Activated CD4-positive, CD25-positive, alpha-beta regulatory T cell treated with anti-CD3 and anti-CD28 coated beads, Interleukin-2, amount 50 U/mL, for 24 hours (primary cell): Measurements from ENCODE around the gene PACRGL.
A peak's percentile ranks its signal among the peaks of the same experiment; 100 is the strongest.

Source experiments
- ATAC-seq, 2 donors: fragments of 150-1000 bp; cut with Tn5 transposase; one replicate each; pipeline ENCODE4 v1.10.0; 2021; ENCODE audit warnings: mild to moderate bottlenecking in 1 of 2, moderate library complexity in 1 of 2

Gene PACRGL

GRCh38 chr4:20700007-20700761 lies at the start of gene PACRGL:
Gene PACRGL, plus strand, starts transcription at chr4:20700458. Its CDS starts 4,024 bp downstream, at chr4:20704482.
- peak; percentile 99 to 100 for ATAC-seq

GRCh38 chr4:20652226-20652885 lies 47.9 kb upstream of the PACRGL start:
- ATAC-seq = no peak

- no peak for ATAC-seq
Measured at GRCh38 chr4:20658456-20658855, 41.8 kb upstream of the PACRGL start.

- ATAC-seq = no peak
Measured at GRCh38 chr4:20662851-20663250, 37.4 kb upstream of the PACRGL start.

- ATAC-seq = no peak
Measured at GRCh38 chr4:20666012-20666860, 34.0 kb upstream of the PACRGL start.

- no peak for ATAC-seq
Measured at GRCh38 chr4:20672262-20672661, 28.0 kb upstream of the PACRGL start.

GRCh38 chr4:20675786-20676185 lies 24.5 kb upstream of the PACRGL start:
- no peak for ATAC-seq

- ATAC-seq = no peak
Measured at GRCh38 chr4:20676501-20677197, 23.6 kb upstream of the PACRGL start.

GRCh38 chr4:20678400-20678799 lies 21.9 kb upstream of the PACRGL start:
- ATAC-seq = no peak

- ATAC-seq = no peak
Measured at GRCh38 chr4:20679951-20680350, 20.3 kb upstream of the PACRGL start.

GRCh38 chr4:20680736-20681135 lies 19.5 kb upstream of the PACRGL start:
- ATAC-seq = no peak

GRCh38 chr4:20681271-20681670 lies 19.0 kb upstream of the PACRGL start:
- ATAC-seq = no peak

GRCh38 chr4:20682853-20683252 lies 17.4 kb upstream of the PACRGL start:
- no peak for ATAC-seq

- no peak for ATAC-seq
Measured at GRCh38 chr4:20683766-20684165, 16.5 kb upstream of the PACRGL start.

GRCh38 chr4:20684852-20685763 lies 15.2 kb upstream of the PACRGL start:
- no peak for ATAC-seq

- ATAC-seq = no peak
Measured at GRCh38 chr4:20687864-20688263, 12.4 kb upstream of the PACRGL start.

- no peak for ATAC-seq
Measured at GRCh38 chr4:20696815-20697214, 3.4 kb upstream of the PACRGL start.

- no peak for ATAC-seq
Measured at GRCh38 chr4:20698382-20698781, 1.9 kb upstream of the PACRGL start.

GRCh38 chr4:20698820-20699219 lies 1.4 kb upstream of the PACRGL start:
- ATAC-seq = no peak

- no peak for ATAC-seq
Measured at GRCh38 chr4:20711335-20711734, 11.1 kb downstream of the PACRGL start.

- no peak for ATAC-seq
Measured at GRCh38 chr4:20723019-20723418, 22.8 kb downstream of the PACRGL start.

- ATAC-seq = no peak
Measured at GRCh38 chr4:20723463-20723862, 23.2 kb downstream of the PACRGL start.
